ENCODE measurements around the gene RPL28.
"Not testable (repeated sequence)": the region's sequence is repeated elsewhere in the genome, so short reads cannot be mapped to it uniquely, and the experiment has no call there.

Gene RPL28

GRCh38 chr19:55398200-55398925 is 12.6 kb downstream of the RPL28 start:
- no peak for DNase-seq

DNA sequence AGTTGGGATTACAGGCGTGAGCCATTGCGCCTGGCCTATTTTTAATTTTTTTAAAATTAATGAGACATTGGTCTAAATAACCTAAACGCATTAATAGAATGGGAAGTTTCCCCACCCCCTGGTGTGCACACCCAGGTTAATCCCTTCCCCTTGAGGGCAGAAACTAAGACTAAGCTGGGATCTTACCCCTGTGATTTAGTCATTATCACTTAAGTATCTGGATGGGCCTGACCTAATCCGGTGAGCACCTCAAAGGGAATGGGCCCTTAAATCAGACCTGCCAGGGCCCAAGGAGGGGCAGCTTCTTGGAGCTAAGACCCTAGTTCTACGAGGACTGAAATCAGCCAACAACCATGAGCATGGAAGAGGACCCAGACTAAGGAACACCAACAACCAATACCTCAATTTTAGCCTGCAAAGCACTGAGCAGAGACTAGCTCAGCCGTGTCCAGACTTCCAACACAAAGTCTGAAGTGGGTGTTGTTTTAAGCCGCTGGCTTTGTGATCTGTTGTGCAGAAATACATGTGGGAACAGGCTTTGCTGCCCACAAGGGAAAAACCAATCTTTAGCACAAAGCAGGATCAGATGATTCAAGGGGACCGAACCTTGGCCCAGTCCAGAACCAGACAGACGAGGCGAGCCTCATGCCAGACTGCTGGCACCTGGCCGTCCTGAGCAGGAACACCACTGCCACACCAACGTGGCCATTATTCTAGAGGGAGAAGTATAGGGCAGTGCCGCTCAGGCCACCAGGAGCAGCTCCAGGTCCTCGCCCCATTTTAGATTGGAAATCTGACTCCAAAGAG is 14.8 kb downstream of the RPL28 start:
- DNase-seq, result no peak

DNA sequence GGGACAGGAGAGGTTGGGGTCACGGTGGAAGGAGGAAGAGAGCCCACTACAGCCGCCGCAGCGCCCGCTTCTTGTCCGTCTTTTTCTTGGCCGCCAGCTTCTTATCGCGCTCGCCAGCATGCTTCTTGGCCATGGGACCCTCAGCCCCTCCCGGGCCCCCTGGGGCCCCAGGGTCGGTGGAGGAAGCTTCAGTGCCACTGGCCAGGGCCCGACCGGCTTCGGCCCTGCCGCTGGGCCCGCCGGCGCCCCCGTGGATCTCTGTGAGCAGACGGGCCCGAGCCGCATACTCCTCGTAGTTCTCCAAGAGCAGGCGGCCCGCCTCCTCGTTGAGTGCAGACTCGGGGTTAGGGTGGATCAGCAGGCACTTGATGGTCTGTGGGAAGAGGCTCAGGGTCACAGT is 15.7 kb downstream of the RPL28 start:
- not testable (repeated sequence) for DNase-seq

DNA sequence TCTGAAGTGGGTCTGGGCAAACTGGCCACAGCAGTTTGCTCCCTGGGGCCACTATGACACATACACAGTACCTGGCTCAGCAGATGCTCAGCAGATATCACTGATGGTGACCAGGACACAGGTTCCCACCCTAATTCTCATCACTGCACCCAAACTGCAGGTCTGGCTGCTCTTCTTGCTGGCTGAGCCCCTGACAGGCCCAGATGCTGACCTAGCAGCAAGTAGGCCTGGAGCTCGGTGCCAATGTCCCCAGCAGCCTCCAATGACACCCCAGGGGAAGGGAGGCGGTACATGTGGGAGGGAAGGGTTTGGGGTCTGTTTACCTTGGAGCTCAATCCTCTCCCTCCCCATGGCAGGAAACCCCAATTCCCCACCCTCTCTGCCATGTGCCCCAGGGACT is 16.8 kb downstream of the RPL28 start:
- DNase-seq, result no peak

DNA sequence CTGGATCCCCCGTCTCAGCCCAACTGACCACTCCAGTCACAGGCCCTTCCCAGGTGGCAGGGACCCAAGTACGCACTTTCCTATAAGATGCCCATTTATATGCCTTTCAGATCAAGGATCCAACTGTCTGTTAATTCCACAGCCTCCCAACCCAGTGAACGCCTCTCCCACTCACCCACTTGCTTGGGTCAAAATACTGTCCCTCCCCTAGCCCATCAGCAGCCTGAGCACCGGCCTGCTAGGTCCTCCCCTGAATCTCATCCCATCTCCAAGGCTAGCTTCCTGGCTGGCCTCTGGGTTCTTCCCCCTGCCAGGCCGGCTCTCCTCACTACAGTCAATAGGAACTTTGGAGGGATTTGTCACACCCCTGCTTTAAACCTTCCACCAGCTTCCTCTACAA is 19.9 kb downstream of the RPL28 start:
- DNase-seq, result no peak

DNA sequence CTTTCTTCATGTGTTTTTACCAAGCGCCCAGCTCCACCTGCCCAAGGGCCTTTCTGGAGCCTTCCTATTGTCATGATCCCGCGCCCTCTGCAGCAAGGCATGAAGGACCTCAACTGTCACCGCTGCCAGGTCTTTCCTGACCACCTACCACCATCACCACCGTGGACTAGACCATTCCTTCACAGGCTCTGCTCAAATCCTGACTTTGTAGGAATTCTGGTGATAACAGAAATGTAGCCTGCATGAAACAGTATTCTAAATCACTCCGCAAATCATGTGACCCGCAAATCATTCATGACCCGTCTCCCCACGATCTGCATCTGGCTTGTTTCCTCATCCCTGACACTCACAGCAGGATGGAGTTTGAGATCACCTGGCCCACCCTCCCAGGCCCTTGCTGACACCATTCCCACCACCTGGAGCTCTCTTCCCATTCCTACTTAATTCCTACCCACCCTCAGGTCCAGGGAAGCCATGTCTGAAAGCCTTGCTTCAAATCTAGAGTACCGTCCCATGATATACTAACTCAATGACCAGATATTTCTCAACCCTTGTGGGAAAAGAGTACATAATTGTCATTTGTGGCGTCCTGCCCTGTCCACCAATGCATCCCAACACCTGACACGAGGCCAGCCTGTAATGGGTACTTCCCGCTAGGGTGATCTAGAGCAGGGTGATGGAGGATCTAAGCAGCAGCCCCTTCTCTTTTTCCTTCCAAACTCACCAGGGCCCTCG is 20.5 kb downstream of the RPL28 start:
- no peak for DNase-seq

DNA sequence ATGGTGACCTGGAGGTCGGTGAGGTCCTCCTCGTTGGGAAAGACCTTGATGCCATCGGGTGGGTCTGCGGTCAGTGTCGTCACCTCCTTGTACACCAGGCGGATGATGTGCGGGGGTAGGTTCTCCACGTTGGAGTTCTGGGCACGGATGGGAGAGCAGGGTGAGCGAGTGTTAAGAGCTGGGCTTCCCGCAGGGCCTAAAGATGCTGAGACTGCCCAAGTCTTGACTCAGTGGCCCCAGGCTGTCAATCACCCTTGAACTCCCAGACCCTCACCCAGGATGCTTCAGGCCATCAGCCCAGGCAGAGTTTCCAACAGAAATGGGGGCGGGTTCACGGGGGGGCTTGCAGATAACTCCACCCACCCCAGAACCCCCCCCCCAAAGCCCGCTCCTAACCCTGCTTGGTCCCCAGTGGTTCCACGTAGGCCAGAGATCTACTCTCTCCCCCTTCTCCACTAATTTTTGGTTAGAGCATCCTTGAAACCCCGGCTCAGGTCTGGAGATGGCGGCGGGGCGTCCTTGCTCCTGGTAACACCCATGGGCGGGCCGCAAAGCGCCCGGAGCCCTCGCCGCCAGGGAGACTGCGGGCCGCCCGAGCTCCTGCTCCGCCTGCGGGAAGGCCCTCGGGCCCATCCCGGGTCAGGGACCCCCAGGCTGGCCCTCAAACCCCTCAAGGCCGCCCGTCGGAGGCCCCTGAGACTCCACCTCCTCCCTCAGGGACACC is 21.3 kb downstream of the RPL28 start:
- peak in 1 of 4 experiments; percentile 50 for DNase-seq

GRCh38 chr19:55407550-55407799 is 21.7 kb downstream of the RPL28 start, which contains the start of gene UBE2S:
Gene UBE2S (minus strand): TSS chr19:55407788. CDS start chr19:55407589, 199 bp downstream.
- DNase-seq, result not testable (repeated sequence)

DNA sequence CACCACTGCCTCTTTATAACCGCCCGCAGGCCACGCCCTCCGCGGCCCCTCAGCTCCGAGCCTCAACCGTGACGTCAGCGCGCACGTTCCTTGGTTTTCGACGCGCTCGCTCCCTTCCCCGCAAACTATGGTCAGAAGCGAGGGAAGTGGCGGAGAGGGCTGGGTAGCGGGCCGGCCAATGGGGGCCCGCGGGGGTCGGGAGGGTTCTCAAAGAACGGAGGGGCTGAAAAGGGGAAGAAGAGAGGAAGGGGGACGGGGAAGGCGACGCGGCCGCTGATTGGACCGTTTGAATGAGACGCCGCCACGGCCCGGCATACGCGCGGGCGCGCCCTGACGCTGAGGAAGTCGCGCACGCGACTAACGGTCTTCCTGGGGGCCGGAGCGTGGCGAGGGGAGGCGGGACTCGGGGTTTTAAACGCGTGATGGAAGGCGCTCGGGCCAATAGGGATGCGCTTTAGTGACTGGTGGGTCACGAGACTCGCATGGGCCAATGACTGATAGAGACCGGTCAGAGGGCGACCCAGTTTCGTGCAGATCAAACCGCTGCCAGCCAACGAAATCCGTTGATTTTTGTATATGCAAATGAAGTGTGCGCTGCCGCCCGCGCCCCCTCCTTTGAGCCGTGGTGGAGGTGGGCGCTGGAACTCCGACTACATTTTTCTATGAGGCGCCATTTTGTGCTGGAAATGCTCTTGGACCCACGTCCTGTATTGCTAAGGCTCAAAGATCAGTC is 22.2 kb downstream of the RPL28 start:
- peak; percentile 89 to 94 (median 94) for DNase-seq

- no peak for DNase-seq
These were observed 22.8 kb downstream of the RPL28 start for GRCh38 chr19:55408533-55408872.

- DNase-seq, result not testable (repeated sequence)
These were observed 23.4 kb downstream of the RPL28 start for GRCh38 chr19:55409179-55409578.

DNA sequence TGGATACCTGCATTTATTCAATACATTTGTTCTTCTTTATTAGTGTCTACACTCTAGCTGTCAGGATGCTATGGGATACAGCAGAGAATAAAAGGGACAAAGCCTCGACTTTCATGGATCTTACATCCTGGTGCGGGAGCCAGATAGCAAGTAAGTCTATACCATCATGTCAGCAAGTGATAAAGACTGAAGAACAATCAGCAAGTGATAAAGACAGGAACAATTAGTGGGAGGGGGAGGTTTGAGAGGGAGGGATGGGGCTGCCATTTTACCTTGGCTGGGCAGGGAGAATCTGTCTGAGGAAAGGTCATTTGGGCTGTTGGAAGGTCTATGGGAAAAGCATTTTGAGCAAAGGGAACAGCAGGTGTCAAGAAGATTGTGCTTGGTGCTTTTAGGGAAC is 24.4 kb downstream of the RPL28 start:
- no peak for DNase-seq

DNA sequence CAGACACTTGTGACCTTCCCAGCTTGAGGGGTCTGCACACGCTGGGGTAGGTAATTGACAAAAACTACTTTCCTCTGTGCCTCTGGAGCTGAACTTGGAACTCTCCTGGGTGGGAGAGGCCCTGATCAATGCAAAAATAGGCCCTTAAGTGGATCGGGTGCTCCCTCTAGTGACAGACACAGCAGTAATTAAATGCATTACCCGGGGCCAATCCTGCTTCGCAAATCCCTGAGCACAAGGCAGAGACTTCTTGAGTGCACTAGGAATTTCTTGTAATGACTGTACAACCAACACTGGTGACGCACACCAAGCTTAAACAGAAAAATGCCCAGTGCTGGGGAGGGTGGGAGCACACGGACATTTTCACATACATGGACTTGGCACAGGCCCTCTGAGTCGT is 32.5 kb downstream of the RPL28 start:
- DNase-seq, result peak in 1 of 4 experiments; percentile 17

- DNase-seq, result no peak
These were observed 33.4 kb downstream of the RPL28 start for GRCh38 chr19:55419103-55419502.

DNA sequence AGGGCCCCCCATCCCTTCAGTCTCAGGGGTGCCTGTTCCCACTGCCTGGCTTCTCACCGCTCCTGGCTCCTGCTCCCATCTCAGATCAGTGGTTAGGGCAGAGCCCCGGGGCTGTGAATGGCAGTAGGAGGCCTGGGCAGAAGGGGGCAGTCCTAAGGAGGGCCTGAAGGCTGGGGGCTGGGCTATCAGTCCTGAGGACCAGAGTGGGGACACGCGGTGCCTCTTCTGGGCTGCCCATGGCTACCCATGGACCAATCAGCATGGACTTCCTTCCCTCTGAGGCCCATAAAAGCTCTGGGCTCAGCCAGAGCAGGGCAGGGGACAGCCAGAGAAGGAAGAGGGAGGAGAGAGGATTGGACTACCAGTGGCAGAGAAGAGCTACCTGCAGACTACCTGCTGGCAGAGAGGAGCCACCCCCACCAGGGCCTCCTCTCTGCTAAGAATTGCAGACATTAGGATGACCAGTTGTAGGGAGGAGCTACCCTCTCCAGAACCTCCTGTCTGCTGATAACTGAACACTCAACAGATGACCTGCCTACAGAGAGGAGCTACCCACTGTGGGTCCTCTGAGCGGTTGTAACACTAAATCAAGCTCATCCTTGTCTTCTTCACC is 34.0 kb downstream of the RPL28 start:
- no peak for DNase-seq

GRCh38 chr19:55421281-55421680 is 35.5 kb downstream of the RPL28 start:
- not testable (repeated sequence) for DNase-seq

- DNase-seq, result no peak
These were observed 37.7 kb downstream of the RPL28 start for GRCh38 chr19:55423225-55424005.

- DNase-seq, result no peak
These were observed 38.8 kb downstream of the RPL28 start for GRCh38 chr19:55424518-55424917.

GRCh38 chr19:55426042-55426441 is 40.3 kb downstream of the RPL28 start:
- no peak for DNase-seq

GRCh38 chr19:55431183-55431582 is 45.5 kb downstream of the RPL28 start:
- DNase-seq, result no peak

All from activated naive CD4-positive, alpha-beta T cell (primary cell).